Aorta (tissue), 5 donors: ENCODE results near the gene SMPD3. TPM values are rescaled to one million over a fixed set of nuclear protein-coding genes. Genes with fewer than 3 reads are reported as not detected.

Experiments
- ATAC-seq: fragments of 200-7000 bp; cut with Tn5 transposase; one replicate; pipeline ENCODE4 v1.9.1; 2022; ENCODE audit warnings: moderate library complexity; ENCODE audit not compliant: low FRiP score
- DNase-seq, 2 donors: peaks; one replicate each; pipeline ENCODE4 v3.0.0-alpha.2; 2020
- H3K27ac ChIP-seq, 2 donors: one replicate each; pipeline ENCODE4 v1.5.1; 2013; ENCODE audit warnings: low read length in 2 of 2, mild to moderate bottlenecking in 2 of 2, moderate library complexity in 2 of 2, control low read depth in 1 of 2, inconsistent platforms in 1 of 2, low read depth in 1 of 2
- H3K27me3 ChIP-seq, 2 donors: one replicate each; pipeline ENCODE4 v1.6.1; 2013; ENCODE audit warnings: control low read depth in 1 of 2, low read length in 1 of 2, mild to moderate bottlenecking in 1 of 2, moderate library complexity in 1 of 2; ENCODE audit not compliant: insufficient read depth in 2 of 2, control insufficient read depth in 1 of 2
- H3K36me3 ChIP-seq, 2 donors: one replicate each; pipeline ENCODE4 v1.6.1; 2013; ENCODE audit warnings: control low read depth in 1 of 2, low read length in 1 of 2, mild to moderate bottlenecking in 1 of 2; ENCODE audit not compliant: insufficient read depth in 2 of 2, control insufficient read depth in 1 of 2
- H3K4me1 ChIP-seq, 2 donors: one replicate each; pipeline ENCODE4 v1.6.1; 2013; ENCODE audit warnings: low read length in 2 of 2, control low read depth in 1 of 2, mild to moderate bottlenecking in 1 of 2, moderate library complexity in 1 of 2; ENCODE audit not compliant: insufficient read depth in 2 of 2, control insufficient read depth in 1 of 2
- H3K4me3 ChIP-seq, 2 donors: one replicate each; pipeline ENCODE4 v1.5.1; 2013; ENCODE audit warnings: low read length in 2 of 2, control low read depth in 1 of 2, mild to moderate bottlenecking in 1 of 2
- H3K9me3 ChIP-seq: one replicate; pipeline ENCODE4 v1.6.1; 2013; ENCODE audit warnings: mild to moderate bottlenecking, low read length; ENCODE audit not compliant: control insufficient read depth
- WGBS, 2 donors: extraction: QIAGEN DNeasy Blood & Tissue Kit; methylation state at CpG; one replicate each; pipeline ENCODE4 v1.1.7; 2013; 5-methylcytosine and 5-hydroxymethylcytosine counted together
- intact Hi-C, 2 donors: fragments of 100-400 bp; cut with DNase I; formaldehyde crosslinking; loops; one replicate each; pipeline versions ENCODE4 v1.14.2 to v1.15.0; 2022
- polyA plus RNA-seq, 2 donors: library from polyadenylated mRNA; stranded (reverse); fragments of 200-250 nt; gene quantifications; one replicate each; pipeline ENCODE4 v1.2.3, GENCODE V29; 2013
- total RNA-seq, 2 donors: library from RNA; stranded (reverse); fragmentation: NEBNext Ultra II Directional; extraction: Animal tissue kit (Norgen Biotek cat#: 25700); gene quantifications; one replicate each; pipeline ENCODE4 v1.2.1, GENCODE V29; 2021
- donor health status: healthy with polysubstance abuse.
- donor health status: Bipolar disorder and iron deficiency.
- donor health status: DM: no; HTN: no; CAD: no.
- donor health status: DM: no; HTN: no; CAD: no.
- donor health status: DM: yes; HTN: yes; CAD: no.

Gene SMPD3
- total and polyA plus RNA-seq, 4 donors, result 0.29 to 7.5 (median 1.1) TPM; not detected in 1

DNA sequence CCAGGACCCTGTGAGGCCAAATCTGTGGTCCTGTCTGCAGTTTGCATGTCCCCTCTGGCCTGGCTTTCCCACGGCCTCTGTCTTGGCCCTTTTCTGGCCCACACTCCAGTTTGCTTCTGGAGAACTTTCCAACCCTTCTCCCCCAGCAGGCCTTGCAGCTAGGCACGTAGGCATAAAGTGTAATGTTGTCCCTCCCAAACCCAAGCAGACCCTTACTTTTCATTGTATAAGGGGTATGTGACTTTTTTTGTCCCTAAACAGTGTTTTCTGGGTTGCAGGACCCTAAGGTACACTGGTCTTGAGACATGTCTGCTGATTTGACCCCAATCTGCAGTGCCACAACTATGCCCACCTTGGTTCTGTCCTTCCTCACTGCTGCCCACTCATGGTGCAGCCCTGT is 15.6 kb upstream of the SMPD3 start:
- Histone ChIP-seq H3K4me3 (no peak overlapping the region), H3K4me1 (no peaks in the 10 kb centered on the region), H3K9me3 (peaks cover 11% of the 10 kb centered on the region), H3K27me3 (no peaks in the 10 kb centered on the region), H3K27ac (no peak overlapping the region), H3K36me3 (no peaks in the 10 kb centered on the region)
- DNase-seq (no peak), ATAC-seq (no peak)
- 68 to 72% methylated on average over 2 of the region's 2 CpGs for WGBS, 2 donors
- intact Hi-C loops, result no loop called here

DNA sequence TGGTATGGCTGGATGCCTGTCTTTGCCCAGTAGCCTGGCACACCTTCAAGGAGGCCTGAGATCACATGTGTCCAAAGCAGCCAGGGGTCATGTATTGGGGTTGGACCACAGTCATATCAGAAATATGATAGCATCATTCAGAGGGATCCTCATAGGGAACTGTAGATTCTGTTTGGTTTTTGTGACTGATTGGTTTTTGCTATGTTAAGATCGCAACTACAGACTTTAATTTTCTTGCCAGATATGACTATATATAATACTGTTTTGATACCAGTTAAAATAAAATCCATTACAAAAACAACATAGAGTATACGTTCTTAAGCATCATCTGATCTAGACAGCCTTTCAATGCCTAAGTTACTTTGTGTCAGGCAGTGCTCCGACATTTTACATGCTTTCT is 11.8 kb upstream of the SMPD3 start:
- no peak overlapping the region for H3K27ac ChIP-seq
- H3K4me1 ChIP-seq, result no peaks in the 10 kb centered on the region
- no peaks in the 10 kb centered on the region for H3K36me3 ChIP-seq
- intact Hi-C loops, result no loop called here
- ATAC-seq, result no peak
- H3K27me3 ChIP-seq, result no peaks in the 10 kb centered on the region
- DNase-seq, result no peak
- no peak overlapping the region for H3K4me3 ChIP-seq
- WGBS, 2 donors, result 43 to 50% methylated on average over 3 of the region's 3 CpGs
- peaks cover 11% of the 10 kb centered on the region for H3K9me3 ChIP-seq

DNA sequence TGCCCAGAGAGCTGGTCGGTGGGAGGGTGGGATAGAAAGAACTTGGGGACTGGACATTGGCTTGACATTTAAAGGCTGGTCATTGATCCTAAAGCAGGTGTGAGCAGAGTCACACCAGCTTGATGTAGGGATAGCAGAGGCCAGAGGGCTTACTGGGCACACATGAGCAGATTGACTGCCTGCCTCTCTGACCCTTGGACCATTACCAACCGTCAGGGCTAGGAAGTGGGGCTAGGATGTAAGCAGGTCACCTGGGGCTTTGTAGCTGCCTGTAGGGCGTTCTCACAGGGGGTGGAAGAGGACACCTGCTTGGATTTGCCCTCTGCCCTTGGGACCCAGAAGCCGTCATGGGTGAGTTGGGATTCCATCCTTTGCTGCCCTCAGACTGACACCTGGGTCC is 11.1 kb upstream of the SMPD3 start:
- intact Hi-C loops, result no loop called here
- Histone ChIP-seq H3K27ac (no peak overlapping the region), H3K36me3 (no peaks in the 10 kb centered on the region), H3K4me3 (no peak overlapping the region), H3K9me3 (peaks cover 11% of the 10 kb centered on the region), H3K27me3 (no peaks in the 10 kb centered on the region), H3K4me1 (no peaks in the 10 kb centered on the region)
- DNase-seq (no peak), ATAC-seq (no peak)
- WGBS, 2 donors, result 74 to 75% methylated on average over 4 of the region's 4 CpGs

DNA sequence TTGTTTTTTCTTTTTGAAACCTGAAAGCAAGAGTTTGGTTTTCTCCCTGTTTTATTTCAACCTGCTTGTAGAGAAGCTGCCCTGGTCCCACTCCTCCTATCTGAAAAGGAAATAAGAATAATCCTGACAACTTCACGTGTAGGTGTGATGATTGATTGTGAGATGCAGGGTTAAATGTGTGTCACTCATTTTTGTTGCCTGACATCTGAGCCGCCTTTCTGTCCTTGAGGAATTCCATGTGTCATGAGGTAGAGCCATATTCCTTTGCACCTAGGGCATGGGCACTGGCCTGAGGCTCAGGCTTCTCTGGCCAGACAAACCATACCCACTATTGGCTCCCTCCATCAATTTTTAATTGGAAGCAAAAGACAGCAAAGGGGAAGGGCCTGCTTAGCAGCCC is 10.2 kb upstream of the SMPD3 start:
- no peaks in the 10 kb centered on the region for H3K4me1 ChIP-seq
- intact Hi-C loops, result no loop called here
- no peaks in the 10 kb centered on the region for H3K27me3 ChIP-seq
- H3K4me3 ChIP-seq, result no peak overlapping the region
- no peak overlapping the region for H3K27ac ChIP-seq
- H3K36me3 ChIP-seq, result no peaks in the 10 kb centered on the region
- DNase-seq (no peak), ATAC-seq (no peak)
- peaks cover 11% of the 10 kb centered on the region for H3K9me3 ChIP-seq
- 66 to 70% methylated on average over 2 of the region's 2 CpGs for WGBS, 2 donors

DNA sequence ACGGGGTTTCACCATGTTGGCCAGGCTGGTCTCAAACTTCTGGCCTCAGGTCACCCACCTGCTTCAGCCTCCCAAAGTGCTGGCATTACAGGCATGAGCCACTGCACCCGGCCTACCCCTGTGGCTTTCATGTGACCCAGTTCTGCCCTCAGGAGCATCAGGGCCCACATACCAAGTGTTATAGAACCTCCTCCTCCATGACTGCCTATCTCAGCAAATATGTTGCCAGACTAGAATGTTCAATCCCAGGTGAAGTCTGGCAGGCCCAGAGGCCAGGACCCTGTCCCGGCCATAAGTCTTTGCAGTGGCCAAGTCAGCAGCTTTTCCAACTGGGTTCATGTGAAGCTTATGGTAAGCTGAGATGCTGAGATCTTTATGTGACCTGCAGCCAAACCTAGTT is 9.8 kb upstream of the SMPD3 start:
- no peaks in the 10 kb centered on the region for H3K36me3 ChIP-seq
- intact Hi-C loops, result no loop called here
- no peak overlapping the region for H3K27ac ChIP-seq
- ATAC-seq (no peak), DNase-seq (no peak)
- 89 to 92% methylated on average over 3 of the region's 3 CpGs for WGBS, 2 donors
- H3K9me3 ChIP-seq, result peaks cover 6% of the 10 kb centered on the region
- no peak overlapping the region for H3K4me3 ChIP-seq
- H3K27me3 ChIP-seq, result no peaks in the 10 kb centered on the region
- H3K4me1 ChIP-seq, result no peaks in the 10 kb centered on the region

DNA sequence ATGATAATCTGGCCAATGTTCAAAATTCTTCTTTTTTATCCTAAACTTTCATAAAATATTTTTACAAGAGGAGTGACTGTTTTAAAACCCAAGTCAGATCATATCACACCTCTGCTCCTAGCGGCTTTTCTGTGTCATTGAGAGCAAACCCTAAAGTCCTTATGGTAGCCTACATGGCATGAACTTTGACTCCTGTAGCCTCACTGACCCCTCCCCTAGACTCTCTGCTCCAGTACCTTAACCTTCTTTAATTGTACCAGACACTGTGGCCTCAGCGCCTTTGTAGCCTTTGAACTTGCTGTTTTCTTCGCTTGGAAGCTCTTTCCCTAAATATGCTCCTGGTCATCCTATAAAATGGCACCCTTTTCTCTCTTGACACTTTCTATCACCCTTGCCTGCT is 7.3 kb upstream of the SMPD3 start:
- Histone ChIP-seq H3K9me3 (no peaks in the 10 kb centered on the region), H3K36me3 (no peaks in the 10 kb centered on the region), H3K4me3 (no peak overlapping the region), H3K27me3 (no peaks in the 10 kb centered on the region), H3K27ac (no peak overlapping the region), H3K4me1 (no peaks in the 10 kb centered on the region)
- intact Hi-C loops, result no loop called here
- DNase-seq (no peak), ATAC-seq (no peak)
- WGBS, 2 donors, result 91 to 95% methylated on average over 3 of the region's 3 CpGs

DNA sequence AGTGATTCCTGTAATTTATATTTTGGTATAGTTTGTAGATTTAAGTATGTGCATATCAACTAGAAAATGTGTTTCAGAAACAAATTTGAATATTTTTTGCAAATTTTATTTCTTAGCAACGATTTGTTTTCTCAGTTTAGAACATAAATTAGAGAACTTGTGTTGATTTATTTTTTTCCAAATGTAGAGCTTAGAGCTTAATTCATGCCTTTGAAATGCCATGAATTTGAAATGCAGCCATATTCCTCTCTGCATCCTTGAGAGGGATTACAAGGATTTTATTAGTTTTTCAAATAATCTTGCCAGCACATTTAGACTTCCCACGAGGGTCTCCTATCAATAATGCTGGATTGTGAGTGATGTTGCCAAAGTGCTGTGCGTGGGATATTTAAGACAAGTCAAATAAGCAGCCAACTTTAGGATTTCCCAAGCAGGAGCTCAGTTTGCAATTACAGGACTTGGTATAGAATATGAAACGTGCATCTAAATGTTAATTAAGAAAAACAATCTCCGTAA is 6.7 kb upstream of the SMPD3 start:
- no peak for DNase-seq
- no peak for ATAC-seq
- intact Hi-C loops, result no loop called here
- H3K4me1 ChIP-seq, result no peaks in the 10 kb centered on the region
- 37 to 41% methylated on average over 5 of the region's 5 CpGs for WGBS, 2 donors
- no peaks in the 10 kb centered on the region for H3K27me3 ChIP-seq
- H3K27ac ChIP-seq, result no peak overlapping the region
- no peaks in the 10 kb centered on the region for H3K9me3 ChIP-seq
- H3K4me3 ChIP-seq, result no peak overlapping the region
- H3K36me3 ChIP-seq, result no peaks in the 10 kb centered on the region

DNA sequence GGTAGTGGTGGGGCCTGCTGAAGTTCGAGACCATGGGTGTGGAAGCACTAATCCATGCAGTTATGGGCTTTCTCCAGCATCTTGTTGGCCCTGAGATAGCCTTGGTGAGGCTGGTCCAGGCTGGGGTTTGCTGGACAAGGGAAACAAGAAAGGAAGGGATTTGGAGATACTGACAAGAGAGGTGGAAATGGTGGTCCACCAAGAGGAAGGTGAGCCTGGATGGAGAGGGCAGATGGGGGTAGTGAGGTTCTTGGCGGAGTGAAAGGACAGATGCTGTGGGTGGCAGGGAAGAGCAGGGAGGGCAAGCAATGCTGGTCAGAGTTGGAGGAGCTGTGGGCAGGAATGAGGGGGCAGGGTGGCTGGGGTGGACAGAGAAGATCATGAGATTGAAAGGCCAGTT is 5.5 kb upstream of the SMPD3 start:
- 90 to 93% methylated on average over 2 of the region's 2 CpGs for WGBS, 2 donors
- Histone ChIP-seq H3K27ac (no peak overlapping the region), H3K4me3 (no peak overlapping the region), H3K27me3 (no peaks in the 10 kb centered on the region), H3K4me1 (no peaks in the 10 kb centered on the region), H3K9me3 (no peaks in the 10 kb centered on the region), H3K36me3 (no peaks in the 10 kb centered on the region)
- ATAC-seq (no peak), DNase-seq (no peak)
- intact Hi-C loops, result no loop called here

DNA sequence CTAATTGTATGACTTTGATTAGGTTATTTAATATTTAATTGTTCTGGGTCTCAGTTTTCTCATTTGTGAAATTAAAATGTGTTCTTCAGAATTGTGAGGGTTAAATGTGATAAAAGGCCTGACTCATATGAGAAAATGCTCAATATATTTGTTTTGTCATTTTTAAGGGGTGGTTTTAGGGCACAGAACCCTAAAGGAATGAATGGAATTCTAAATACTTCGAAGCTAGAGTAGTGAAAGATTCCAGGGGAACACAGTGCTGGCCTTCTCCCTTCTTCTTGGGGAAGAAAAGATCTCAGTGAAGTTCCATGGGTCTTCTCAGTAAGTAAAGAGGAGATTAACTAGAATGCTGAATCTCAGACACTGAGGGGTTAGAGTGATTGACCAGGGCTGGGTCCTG is 3.9 kb upstream of the SMPD3 start:
- intact Hi-C loops, result no loop called here
- WGBS, 2 donors, result 0 to 5% methylated on average over 1 of the region's 1 CpG
- no peak for ATAC-seq
- Histone ChIP-seq H3K4me3 (no peak overlapping the region), H3K9me3 (no peaks in the 10 kb centered on the region), H3K27ac (no peak overlapping the region), H3K36me3 (no peaks in the 10 kb centered on the region), H3K27me3 (no peaks in the 10 kb centered on the region), H3K4me1 (no peaks in the 10 kb centered on the region)
- no peak for DNase-seq
